K562 (cell line): ENCODE data around the gene LPIN2. TPM values are rescaled to one million over a fixed set of nuclear protein-coding genes. Genes with fewer than 3 reads are reported as not detected.

Source experiments
- ATAC-seq: fragments of 200-7000 bp; cut with Tn5 transposase; 3 replicates; pipeline ENCODE4 v1.9.1; 2020; ENCODE audit warnings: moderate library complexity
- BruUV-seq: library from RNA; stranded (reverse); fragments of 400-500 nt; replicated peaks from 2 replicates; lab custom pipeline; 2021; lab: Mats Ljungman, UMichigan
- CTCF ChIA-PET: fragments of 300-600 bp; formaldehyde crosslinking; extraction: SDS; loops from one replicate; lab custom pipeline; 2021; ENCODE audit warnings: low intra/inter-chr PET ratio; lab: Yijun Ruan, JAX
- POLR2A ChIA-PET: fragments of 300-600, 350-650 bp; sonication (Branson Sonifier 250); formaldehyde crosslinking; extraction: SDS; loops from one replicate; lab custom pipeline; 2021; ENCODE audit warnings: antibody characterized with exemption, inconsistent platforms; lab: Yijun Ruan, JAX
- DNase-seq, 4 experiments: peaks; one replicate each; pipeline versions ENCODE4 v3.0.0 to v3.0.0-alpha.2; 2011 to 2018; ENCODE audit warnings: low spot score in 3 of 4, mixed read lengths in 3 of 4; ENCODE audit errors: extremely low read depth in 1 of 4
- FAIRE-seq: peaks from 2 replicates; lab custom pipeline; 2011; peaks lifted over from hg19 to GRCh38; lab: Jason Lieb, UNC
- H2AFZ ChIP-seq: 2 replicates; pipeline ENCODE4 v1.6.0; 2011; ENCODE audit warnings: low read depth, low read length, control low read depth, inconsistent platforms
- H3K27ac ChIP-seq: fragments of 200-600 bp; 3 replicates; pipeline ENCODE4 v1.8.0; 2011; ENCODE audit warnings: low read depth, mild to moderate bottlenecking, control low read depth, inconsistent platforms, low read length, moderate library complexity, mixed read lengths; ENCODE audit errors: extremely low read depth
- H3K27me3 ChIP-seq, 2 experiments: fragments of 300-600 bp in 1 of 2; 2 replicates in 1 of 2; 3 replicates in 1 of 2; pipeline versions ENCODE4 v1.6.0 to v1.8.0; 2011; ENCODE audit warnings: inconsistent platforms in 2 of 2, low read length in 2 of 2, mild to moderate bottlenecking in 1 of 2, mixed read lengths in 1 of 2, moderate library complexity in 1 of 2; ENCODE audit not compliant: control insufficient read depth in 2 of 2, insufficient read depth in 2 of 2
- H3K36me3 ChIP-seq: fragments of 300-600 bp; 3 replicates; pipeline ENCODE4 v1.8.0; 2011; ENCODE audit warnings: mild to moderate bottlenecking, low read length, inconsistent platforms; ENCODE audit not compliant: control insufficient read depth, insufficient read depth
- H3K4me1 ChIP-seq, 2 experiments: fragments of 200-600 bp in 1 of 2; replicated peaks in 1 of 2; 2 replicates in 1 of 2; 3 replicates in 1 of 2; pipeline versions ENCODE4 v1.5.1 to v1.8.0; 2011; ENCODE audit warnings: inconsistent platforms in 2 of 2, low read length in 2 of 2, mild to moderate bottlenecking in 1 of 2, mixed read lengths in 1 of 2, moderate library complexity in 1 of 2; ENCODE audit not compliant: control insufficient read depth in 2 of 2, insufficient read depth in 2 of 2
- H3K4me2 ChIP-seq: 2 replicates; pipeline ENCODE4 v1.6.1; 2011; ENCODE audit warnings: low read length, control low read depth, inconsistent platforms, mixed read lengths; ENCODE audit not compliant: insufficient read depth
- H3K4me3 ChIP-seq: fragments of 200-600 bp; sonication (generic), shearing (Covaris generic); 2 replicates; pipeline ENCODE4 v1.5.1; 2016; ENCODE audit warnings: control low read depth, inconsistent platforms
- H3K79me2 ChIP-seq: fragments of 200-600 bp; 3 replicates; pipeline ENCODE4 v1.8.0; 2011; ENCODE audit warnings: low read length, inconsistent platforms; ENCODE audit not compliant: control insufficient read depth, insufficient read depth
- H3K9ac ChIP-seq, 2 experiments: 2 replicates each; pipeline versions ENCODE4 v1.6.0 to v1.6.1; 2011; ENCODE audit warnings: low read depth in 2 of 2, low read length in 2 of 2, control low read depth in 1 of 2, inconsistent platforms in 1 of 2, mild to moderate bottlenecking in 1 of 2, mixed read lengths in 1 of 2; ENCODE audit not compliant: insufficient read depth in 1 of 2
- H3K9me1 ChIP-seq: one replicate; pipeline ENCODE4 v1.6.0; 2011; ENCODE audit warnings: inconsistent platforms, mild to moderate bottlenecking, low read length, moderate library complexity; ENCODE audit not compliant: control insufficient read depth, insufficient read depth
- H3K9me3 ChIP-seq: replicated peaks from 2 replicates; pipeline ENCODE4 v1.5.1; 2011; ENCODE audit warnings: low read depth, low read length, inconsistent platforms; ENCODE audit not compliant: control insufficient read depth, insufficient read depth
- H4K20me1 ChIP-seq: replicated peaks from 2 replicates; pipeline ENCODE4 v1.6.1; 2011; ENCODE audit warnings: low read length, inconsistent platforms, mixed read lengths; ENCODE audit not compliant: control insufficient read depth, insufficient read depth
- ARID1B ChIP-seq: fragments of 450-650 bp; IDR thresholded peaks from 2 replicates; pipeline ENCODE4 v1.6.1; 2016; ENCODE audit warnings: antibody characterized with exemption, mild to moderate bottlenecking, inconsistent platforms
- BDP1 ChIP-seq: IDR thresholded peaks from 3 replicates; pipeline ENCODE4 v1.6.1; 2011; ENCODE audit not compliant: insufficient read length, insufficient read depth
- CBFA2T2 ChIP-seq: fragments of 450-650 bp; conservative IDR thresholded peaks from 2 replicates; pipeline ENCODE4 v1.6.1; 2017; ENCODE audit warnings: mild to moderate bottlenecking
- CBFA2T3 ChIP-seq: fragments of 450-650 bp; IDR thresholded peaks from 2 replicates; pipeline ENCODE4 v1.6.1; 2017
- FOS ChIP-seq: IDR thresholded peaks from 3 replicates; pipeline ENCODE4 v1.6.1; 2011; ENCODE audit not compliant: insufficient read length; ENCODE audit errors: extremely low read depth
- KDM1A ChIP-seq, 2 experiments: fragments of 450-650 bp; IDR thresholded peaks; 2 replicates each; pipeline ENCODE4 v1.6.1; 2016; ENCODE audit warnings: mild to moderate bottlenecking in 2 of 2
- RCOR1 ChIP-seq, 2 experiments: IDR thresholded peaks; 2 replicates each; pipeline ENCODE4 v1.6.1; 2012; ENCODE audit warnings: low read depth in 2 of 2, low read length in 2 of 2, borderline replicate concordance in 1 of 2, improper control_type of control experiment in 1 of 2
- SMAD4 ChIP-seq: fragments of 250-450 bp; sonication (Bioruptor Pico); conservative IDR thresholded peaks from 2 replicates; pipeline ENCODE4 v1.8.0; 2021; ENCODE audit warnings: inconsistent platforms, mild to moderate bottlenecking, moderate library complexity
- SREBF2 ChIP-seq: sonication (generic); formaldehyde crosslinking; IDR thresholded peaks from 2 replicates; pipeline ENCODE4 v1.4.0; 2020; ENCODE audit warnings: mild to moderate bottlenecking, missing genetic modification reagents
- TAL1 ChIP-seq: fragments of 450-650 bp; IDR thresholded peaks from 2 replicates; pipeline ENCODE4 v1.6.1; 2016; ENCODE audit warnings: mild to moderate bottlenecking
- TCF3 ChIP-seq: sonication (generic); formaldehyde crosslinking; IDR thresholded peaks from 2 replicates; pipeline ENCODE4 v1.4.0; 2020; ENCODE audit warnings: mild to moderate bottlenecking, missing genetic modification reagents
- WGBS: fragments of 100-300 bp; shearing (Covaris generic); methylation state at CpG from one replicate; pipeline ENCODE4 v1.1.6; 2016; ENCODE audit warnings: low coverage, mixed read lengths; ENCODE audit not compliant: insufficient coverage; ENCODE audit errors: missing lambda C conversion rate; 5-methylcytosine and 5-hydroxymethylcytosine counted together
- in situ Hi-C: fragments of 300-500 bp; cut with MboI; formaldehyde crosslinking; loops from 4 replicates; pipeline ENCODE4 v1.15.0; 2018; ENCODE audit warnings: inconsistent platforms, mixed read lengths
- intact Hi-C: fragments of 100-400 bp; cut with micrococcal nuclease; formaldehyde crosslinking; loops from 2 replicates; pipeline ENCODE4 v1.14.2; 2022
- polyA plus RNA-seq, 8 experiments: library from polyadenylated mRNA; depleted of rRNA in 4 of 8; stranded (reverse) in 5 of 8; unstranded in 3 of 8; fragments of >200 nt; fragmentation: Nextera tagmentation in 2 of 8; fragmentation: Illumina TruSeq in 1 of 8; extraction: Ambion mirVana in 2 of 8; extraction: Trizol in 1 of 8; gene quantifications; 2 replicates each; pipeline versions ENCODE4 v1.2.1 to v1.2.3, GENCODE V29; 2011 to 2014; ENCODE audit warnings: inconsistent platforms in 1 of 8, missing spikeins in 1 of 8
- total RNA-seq, 7 experiments: library from RNA; depleted of rRNA in 6 of 7; stranded (reverse); fragments of >200 nt in 6 of 7; fragmentation: Illumina TruSeq in 2 of 7; extraction: Trizol in 2 of 7; gene quantifications; 2 replicates each; pipeline versions ENCODE4 v1.2.1 to v1.2.3, GENCODE V29; 2011 to 2021; ENCODE audit warnings: low replicate concordance in 1 of 7
- TF ChIP-seq, protein P1 (sequence below): fragments of 250-450 bp; sonication (Bioruptor Pico); IDR thresholded peaks from 2 replicates; pipeline ENCODE4 v1.4.0; 2020

Gene LPIN2
- total and polyA plus RNA-seq, 9 of the 15 experiments (the other 6 are each of a cell fraction or from before 2014, with no cell fraction given) = 5.2 to 34.8 (median 24.6) TPM

DNA sequence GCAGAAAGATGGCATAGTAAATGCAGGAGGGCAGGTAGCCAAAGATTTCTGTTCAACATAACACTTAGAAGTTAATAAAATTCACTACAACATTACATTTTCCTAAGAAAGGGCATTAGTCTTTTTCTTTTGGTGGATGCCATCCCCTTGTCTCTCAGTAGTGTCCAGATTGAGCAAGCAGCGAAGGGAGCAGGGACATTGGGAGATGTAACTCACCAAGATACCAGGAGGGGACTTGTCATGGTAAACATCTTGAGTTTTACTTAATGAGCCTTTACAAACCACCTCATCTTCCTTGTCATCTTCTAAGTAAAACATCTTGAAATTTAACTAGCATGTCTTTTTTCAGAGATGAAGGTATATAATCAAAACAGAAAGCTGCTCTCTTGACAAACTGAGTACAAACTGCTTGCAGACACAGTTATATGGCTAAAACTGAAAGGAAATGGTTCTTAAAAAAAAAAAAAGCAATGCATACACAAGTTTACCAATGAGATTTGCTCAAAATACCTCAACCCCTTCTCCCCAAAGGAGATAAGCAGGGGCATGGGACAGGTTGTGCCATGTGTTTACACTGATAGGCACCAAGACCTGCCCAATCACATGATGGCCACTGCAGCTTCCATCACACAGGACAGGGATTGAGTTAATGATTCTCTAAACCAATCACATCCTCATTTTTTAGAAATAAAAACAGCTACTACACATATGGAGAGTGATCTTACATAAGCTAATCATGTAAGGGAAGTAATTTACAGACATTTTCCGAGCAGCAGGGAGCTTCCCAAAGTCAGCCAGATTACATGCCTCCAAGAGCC, 30.3 kb downstream of the LPIN2 start:
- peak in 2 of 4 experiments; percentile 35 to 49 for DNase-seq
- 0 out of 3 replicates have a peak, but pooled peaks have one; percentile 7 for ATAC-seq
- H3K27ac ChIP-seq = no peak overlapping the region
- H3K36me3 ChIP-seq = no peaks in the 10 kb centered on the region
- FAIRE-seq = no peak
- H2AFZ ChIP-seq = no peak overlapping the region
- H3K4me2 ChIP-seq = no peak overlapping the region
- H3K4me3 ChIP-seq = no peak overlapping the region
- H3K9me1 ChIP-seq = peaks cover 4% of the 10 kb centered on the region
- H4K20me1 ChIP-seq = peaks cover 10% of the 10 kb centered on the region
- in situ Hi-C loops (no loop called here), intact Hi-C loops (loop anchor here (5.0 kb wide), 1 partner anchor 35 kb away; no protein-coding TSS in a partner anchor)
- no peaks in the 10 kb centered on the region for H3K27me3 ChIP-seq
- H3K79me2 ChIP-seq = peaks cover 95% of the 10 kb centered on the region
- 79% methylated on average over 2 of the region's 2 CpGs for WGBS
- ChIA-PET CTCF (interaction anchor here (0.6 kb wide), 1 partner anchor 248 kb away, joined by 3 read pairs; no protein-coding TSS in a partner anchor), POLR2A (interaction anchor here (0.7 to 1.9 kb wide), 5 partner anchors 11 to 263 kb away, joined by 3 to 10 read pairs (median 3); no protein-coding TSS in a partner anchor)
- 0 out of 2 replicates have a peak, but pooled peaks have one; percentile 28 for TF ChIP-seq SMAD4 (CRISPR knock-in tag)
- TF ChIP-seq KDM1A (IDR thresholded peaks at IDR 0.05) = peak in 1 of 2 experiments; percentile 42; a peak in 1 of 4 replicates
- 0 out of 2 replicates have a peak, but pooled peaks have one; percentile 45 for TF ChIP-seq CBFA2T2
- TF ChIP-seq CBFA2T3 = peak; percentile 80
- TF ChIP-seq FOS = no peak
- TF ChIP-seq, protein P1, sequence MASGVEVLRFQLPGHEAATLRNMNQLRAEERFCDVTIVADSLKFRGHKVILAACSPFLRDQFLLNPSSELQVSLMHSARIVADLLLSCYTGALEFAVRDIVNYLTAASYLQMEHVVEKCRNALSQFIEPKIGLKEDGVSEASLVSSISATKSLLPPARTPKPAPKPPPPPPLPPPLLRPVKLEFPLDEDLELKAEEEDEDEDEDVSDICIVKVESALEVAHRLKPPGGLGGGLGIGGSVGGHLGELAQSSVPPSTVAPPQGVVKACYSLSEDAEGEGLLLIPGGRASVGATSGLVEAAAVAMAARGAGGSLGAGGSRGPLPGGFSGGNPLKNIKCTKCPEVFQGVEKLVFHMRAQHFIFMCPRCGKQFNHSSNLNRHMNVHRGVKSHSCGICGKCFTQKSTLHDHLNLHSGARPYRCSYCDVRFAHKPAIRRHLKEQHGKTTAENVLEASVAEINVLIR = no peak
- TF ChIP-seq ARID1B = 0 out of 2 replicates have a peak, but pooled peaks have one; percentile 26
- TF ChIP-seq SREBF2 (CRISPR knock-in tag) = no peak
- TF ChIP-seq RCOR1 (IDR thresholded peaks at IDR 0.05; ENCODE audit: borderline replicate concordance in 1 of 2, low read depth in 2 of 2, low read length in 2 of 2) = peak in 1 of 2 experiments; percentile 29; a peak in 1 of 4 replicates
- peak; percentile 47 for TF ChIP-seq TCF3 (CRISPR knock-in tag)
- TF ChIP-seq TAL1 = peak; percentile 34; the same call in 1 of the 2 replicates
- TF ChIP-seq BDP1 = no peak
- peaks cover 3 to 45% of the 10 kb centered on the region in 2 experiments; a peak in 4 of 5 replicates for H3K4me1 ChIP-seq
- BruUV-seq = no TSS peak
- H3K9ac ChIP-seq = no peak overlapping the region
- H3K9me3 ChIP-seq = no peaks in the 10 kb centered on the region
